GM23248 (cell line): Measurements from ENCODE around the gene PEPD.

ENCODE experiments used
- EZH2 ChIP-seq: fragments of 200-600 bp; sonication (generic); IDR thresholded peaks from 2 replicates; pipeline ENCODE4 v1.6.1; 2018; ENCODE audit warnings: antibody characterized with exemption, mild to moderate bottlenecking; ENCODE audit not compliant: insufficient read depth, poor library complexity, severe bottlenecking
- EZH2phosphoT487 ChIP-seq: fragments of 200-600 bp; sonication (generic); IDR thresholded peaks from 2 replicates; pipeline ENCODE4 v1.6.1; 2018; ENCODE audit warnings: antibody characterized with exemption, moderate library complexity, mild to moderate bottlenecking, low read depth; ENCODE audit not compliant: insufficient read depth

GRCh38 chr19:33556261-33556660 is 34.7 kb upstream of the PEPD start:
- TF ChIP-seq EZH2 (no peak), EZH2phosphoT487 (no peak)
